Ishikawa (cell line): Measurements from ENCODE around the gene CHMP1B.

Experiments used
- CEBPB ChIP-seq: IDR thresholded peaks from 2 replicates; pipeline ENCODE4 v1.6.1; 2012
- EGR1 ChIP-seq: IDR thresholded peaks from 2 replicates; pipeline ENCODE4 v1.6.1; 2012
- EP300 ChIP-seq: IDR thresholded peaks from 2 replicates; pipeline ENCODE4 v1.6.1; 2012; ENCODE audit warnings: borderline replicate concordance
- FOXM1 ChIP-seq: IDR thresholded peaks from 2 replicates; pipeline ENCODE4 v1.6.1; 2012; ENCODE audit warnings: low read depth, borderline replicate concordance
- RAD21 ChIP-seq: IDR thresholded peaks from 2 replicates; pipeline ENCODE4 v1.6.1; 2012; ENCODE audit warnings: low read depth
- TAF1 ChIP-seq: IDR thresholded peaks from 2 replicates; pipeline ENCODE4 v1.6.1; 2012; ENCODE audit warnings: low read depth, mild to moderate bottlenecking
- TEAD4 ChIP-seq: IDR thresholded peaks from 2 replicates; pipeline ENCODE4 v1.6.1; 2012
- YY1 ChIP-seq: IDR thresholded peaks from 2 replicates; pipeline ENCODE4 v1.6.1; 2012; ENCODE audit warnings: low read depth
- ZBTB7A ChIP-seq: IDR thresholded peaks from 2 replicates; pipeline ENCODE4 v1.6.1; 2012; ENCODE audit warnings: low read depth
- TF ChIP-seq, protein P1 (sequence below): IDR thresholded peaks from 2 replicates; pipeline ENCODE4 v1.6.1; 2012; ENCODE audit warnings: low read depth, mild to moderate bottlenecking
- TF ChIP-seq, protein P2 (sequence below): IDR thresholded peaks from 2 replicates; pipeline ENCODE4 v1.6.1; 2012

DNA sequence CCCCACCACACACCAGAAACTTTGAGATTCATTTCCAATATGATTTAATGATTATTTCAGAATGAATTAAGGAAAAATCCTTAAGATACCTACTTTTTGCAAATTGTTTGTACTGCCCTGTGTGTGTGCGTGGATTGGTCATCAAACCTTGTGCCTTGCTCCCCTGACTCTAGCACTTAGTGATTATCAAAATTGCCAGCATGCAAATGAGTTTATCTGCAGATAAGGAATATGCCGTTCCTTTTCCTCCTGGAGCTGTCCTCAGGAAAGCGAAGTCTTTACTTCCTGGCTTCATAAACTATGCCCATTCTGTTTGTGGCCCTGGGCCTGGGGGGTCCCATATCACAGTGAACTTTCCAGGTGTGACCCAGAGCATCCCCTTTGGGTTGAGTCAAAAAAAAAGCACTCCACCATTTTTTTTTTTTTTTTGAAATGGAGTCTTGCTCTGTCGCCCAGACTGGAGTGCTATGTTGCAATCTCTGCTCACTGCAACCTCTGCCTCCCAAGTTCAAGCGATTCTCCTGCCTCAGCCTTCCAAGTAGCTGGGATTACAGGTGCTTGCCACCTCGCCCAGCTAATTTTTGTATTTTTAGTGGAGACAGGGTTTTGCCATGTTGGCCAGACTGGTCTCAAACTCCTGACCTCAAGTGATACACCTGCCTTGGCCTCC is 11.4 kb downstream of the CHMP1B start:
- TF ChIP-seq RAD21 = no peak
- TF ChIP-seq TAF1 = no peak
- TF ChIP-seq EP300 = no peak
- no peak for TF ChIP-seq YY1
- no peak for TF ChIP-seq EGR1
- TF ChIP-seq TEAD4 = no peak
- TF ChIP-seq FOXM1 = no peak
- peak; percentile 32; the same call in 1 of the 2 replicates for TF ChIP-seq CEBPB
- TF ChIP-seq, protein P1, sequence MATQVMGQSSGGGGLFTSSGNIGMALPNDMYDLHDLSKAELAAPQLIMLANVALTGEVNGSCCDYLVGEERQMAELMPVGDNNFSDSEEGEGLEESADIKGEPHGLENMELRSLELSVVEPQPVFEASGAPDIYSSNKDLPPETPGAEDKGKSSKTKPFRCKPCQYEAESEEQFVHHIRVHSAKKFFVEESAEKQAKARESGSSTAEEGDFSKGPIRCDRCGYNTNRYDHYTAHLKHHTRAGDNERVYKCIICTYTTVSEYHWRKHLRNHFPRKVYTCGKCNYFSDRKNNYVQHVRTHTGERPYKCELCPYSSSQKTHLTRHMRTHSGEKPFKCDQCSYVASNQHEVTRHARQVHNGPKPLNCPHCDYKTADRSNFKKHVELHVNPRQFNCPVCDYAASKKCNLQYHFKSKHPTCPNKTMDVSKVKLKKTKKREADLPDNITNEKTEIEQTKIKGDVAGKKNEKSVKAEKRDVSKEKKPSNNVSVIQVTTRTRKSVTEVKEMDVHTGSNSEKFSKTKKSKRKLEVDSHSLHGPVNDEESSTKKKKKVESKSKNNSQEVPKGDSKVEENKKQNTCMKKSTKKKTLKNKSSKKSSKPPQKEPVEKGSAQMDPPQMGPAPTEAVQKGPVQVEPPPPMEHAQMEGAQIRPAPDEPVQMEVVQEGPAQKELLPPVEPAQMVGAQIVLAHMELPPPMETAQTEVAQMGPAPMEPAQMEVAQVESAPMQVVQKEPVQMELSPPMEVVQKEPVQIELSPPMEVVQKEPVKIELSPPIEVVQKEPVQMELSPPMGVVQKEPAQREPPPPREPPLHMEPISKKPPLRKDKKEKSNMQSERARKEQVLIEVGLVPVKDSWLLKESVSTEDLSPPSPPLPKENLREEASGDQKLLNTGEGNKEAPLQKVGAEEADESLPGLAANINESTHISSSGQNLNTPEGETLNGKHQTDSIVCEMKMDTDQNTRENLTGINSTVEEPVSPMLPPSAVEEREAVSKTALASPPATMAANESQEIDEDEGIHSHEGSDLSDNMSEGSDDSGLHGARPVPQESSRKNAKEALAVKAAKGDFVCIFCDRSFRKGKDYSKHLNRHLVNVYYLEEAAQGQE = no peak
- no peak for TF ChIP-seq ZBTB7A
- TF ChIP-seq, protein P2, sequence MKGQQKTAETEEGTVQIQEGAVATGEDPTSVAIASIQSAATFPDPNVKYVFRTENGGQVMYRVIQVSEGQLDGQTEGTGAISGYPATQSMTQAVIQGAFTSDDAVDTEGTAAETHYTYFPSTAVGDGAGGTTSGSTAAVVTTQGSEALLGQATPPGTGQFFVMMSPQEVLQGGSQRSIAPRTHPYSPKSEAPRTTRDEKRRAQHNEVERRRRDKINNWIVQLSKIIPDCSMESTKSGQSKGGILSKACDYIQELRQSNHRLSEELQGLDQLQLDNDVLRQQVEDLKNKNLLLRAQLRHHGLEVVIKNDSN = no peak
